Measurements from ENCODE around the gene RNF220. TPM values are rescaled to one million over a fixed set of nuclear protein-coding genes. Genes with fewer than 3 reads are reported as not detected.

RNF220 gene
- total and polyA plus RNA-seq, 2 of the 4 experiments (the other 2 are of a cell fraction): 71.8 to 77.1 TPM

- Histone ChIP-seq H2BK20ac (ENCODE audit: low read depth, low read length) (no peak overlapping the region), H3K79me1 (ENCODE audit: low read depth in 1 of 2, low read length in 2 of 2) (no peaks in the 10 kb centered on the region), H3K14ac (replicated peaks; ENCODE audit: low read depth, low read length) (no peak overlapping the region), H3K4ac (ENCODE audit: low read depth, low read length) (no peak overlapping the region), H3K4me3 (ENCODE audit: insufficient read depth, low read depth, low read length) (no peak overlapping the region), H3K27me3 (ENCODE audit: control insufficient read depth, insufficient read depth, low read length) (peaks cover 66% of the 10 kb centered on the region), H4K8ac (ENCODE audit: low read depth in 2 of 2, low read length in 2 of 2) (no peak overlapping the region), H3K4me1 (ENCODE audit: control insufficient read depth, insufficient read depth, low read length) (no peaks in the 10 kb centered on the region), H4K5ac (ENCODE audit: low read depth, low read length) (no peak overlapping the region), H3K36me3 (ENCODE audit: control insufficient read depth, insufficient read depth, low read length) (no peaks in the 10 kb centered on the region), H2BK15ac (ENCODE audit: low read depth, low read length) (no peak overlapping the region), H4K91ac (ENCODE audit: insufficient read depth, low read depth, low read length) (no peak overlapping the region), H4K20me1 (ENCODE audit: insufficient read depth, low read length) (no peaks in the 10 kb centered on the region), H3K23ac (ENCODE audit: low read depth, low read length) (no peak overlapping the region), H3K9ac (ENCODE audit: low read depth, low read length) (no peak overlapping the region), H3K27ac (ENCODE audit: insufficient read depth, low read length) (no peak overlapping the region), H3K56ac (ENCODE audit: extremely low read depth, insufficient read depth, low read length) (no peak overlapping the region), H2AK5ac (ENCODE audit: low read depth, low read length) (no peak overlapping the region), H3K4me2 (ENCODE audit: low read depth, low read length) (no peak overlapping the region), H3K18ac (ENCODE audit: low read depth, low read length) (no peak overlapping the region), H2AFZ (replicated peaks; ENCODE audit: low read length, poor library complexity) (no peak overlapping the region), H2BK5ac (ENCODE audit: low read depth, low read length, poor library complexity, severe bottlenecking) (no peak overlapping the region), H3K9me1 (ENCODE audit: insufficient read depth, low read length) (no peaks in the 10 kb centered on the region), H2AK9ac (replicated peaks; ENCODE audit: low read depth, low read length, poor library complexity) (no peak overlapping the region), H3K9me3 (ENCODE audit: control insufficient read depth, insufficient read depth, low read length) (no peaks in the 10 kb centered on the region), H2BK120ac (ENCODE audit: low read depth, low read length) (no peak overlapping the region)
- dilution Hi-C loops (cut with HindIII; ENCODE audit: low sequenced_read_pairs, unreplicated experiment): no loop called here
- intact Hi-C loops (cut with micrococcal nuclease): loop anchor here (5.0 kb wide), 1 partner anchor 591 kb away; no protein-coding TSS in a partner anchor
- ATAC-seq (ENCODE audit: low read depth) (no peak), DNase-seq (no peak)
- CTCF ChIA-PET: no interaction called here
- TF ChIP-seq SMC3 (IDR thresholded peaks at IDR 0.05; ENCODE audit: low read depth, low read length) (no peak), CTCF (conservative IDR thresholded peaks at IDR 0.05; ENCODE audit: low read depth, low read length) (no peak), RCOR1 (IDR thresholded peaks at IDR 0.05; ENCODE audit: insufficient replicate concordance, low read length) (no peak), RFX5 (IDR thresholded peaks at IDR 0.05; ENCODE audit: low read depth, low read length) (no peak), USF2 (IDR thresholded peaks at IDR 0.05; ENCODE audit: low read depth, low read length) (no peak), MAZ (IDR thresholded peaks at IDR 0.05; ENCODE audit: borderline replicate concordance, low read depth, low read length) (no peak), ELK1 (IDR thresholded peaks at IDR 0.05; ENCODE audit: borderline replicate concordance, low read depth, low read length) (no peak)
- in situ Hi-C loops (cut with MboI; ENCODE audit: low sequenced_read_pairs): loop anchor here (5.0 kb wide), 2 partner anchors 221 to 381 kb away; no protein-coding TSS in a partner anchor
- WGBS, 2 experiments (ENCODE audit: extremely low coverage in 2 of 2, insufficient read length in 1 of 2): 87% methylated on average over 3 of the region's 10 CpGs; no CpG with 5 or more reads in 1 of the 2 experiments
- POLR2A ChIA-PET (ENCODE audit: unreplicated experiment): no interaction called here
- no TSS peak for BruUV-seq (replicated peaks)
Observed at GRCh38 chr1:44598167-44598566, 193.1 kb downstream of the RNF220 start.
